ENCODE data around the gene RNASE11.

The RNASE11 gene

GRCh38 chr14:20617138-20618003 lies 29.6 kb upstream of the RNASE11 start:
- TF ChIP-seq EZH2 (IDR thresholded peaks at IDR 0.05) (no peak), FOXP2 (optimal IDR thresholded peaks at IDR 0.05; ENCODE audit: control extremely low read depth, extremely low read length, insufficient read depth) (no peak), POLR2AphosphoS5 (IDR thresholded peaks at IDR 0.05; ENCODE audit: borderline replicate concordance, low read depth, low read length) (no peak)
- no peak overlapping the region for H3K27ac ChIP-seq
- H3K9ac ChIP-seq (ENCODE audit: insufficient read length): no peak overlapping the region
- H3K36me3 ChIP-seq (ENCODE audit: insufficient read depth, low read length): no peaks in the 10 kb centered on the region
- H3K4me3 ChIP-seq: no peak overlapping the region
- DNase-seq (ENCODE audit: low read depth, low spot score): no peak
- no peaks in the 10 kb centered on the region for H3K9me3 ChIP-seq (ENCODE audit: low read depth, low read length)

GRCh38 chr14:20615996-20616395 lies 28.2 kb upstream of the RNASE11 start:
- TF ChIP-seq POLR2AphosphoS5 (IDR thresholded peaks at IDR 0.05; ENCODE audit: borderline replicate concordance, low read depth, low read length) (no peak), FOXP2 (optimal IDR thresholded peaks at IDR 0.05; ENCODE audit: control extremely low read depth, extremely low read length, insufficient read depth) (no peak), EZH2 (IDR thresholded peaks at IDR 0.05) (no peak)
- no peak for DNase-seq (ENCODE audit: low read depth, low spot score)
- Histone ChIP-seq H3K9ac (ENCODE audit: insufficient read length) (no peak overlapping the region), H3K9me3 (ENCODE audit: low read depth, low read length) (no peaks in the 10 kb centered on the region), H3K4me3 (no peak overlapping the region), H3K27ac (no peak overlapping the region), H3K36me3 (ENCODE audit: insufficient read depth, low read length) (no peaks in the 10 kb centered on the region)

- DNase-seq (ENCODE audit: low read depth, low spot score): no peak
- Histone ChIP-seq H3K9ac (ENCODE audit: insufficient read length) (peak overlapping the region; percentile 70), H3K9me3 (ENCODE audit: low read depth, low read length) (no peaks in the 10 kb centered on the region), H3K36me3 (ENCODE audit: insufficient read depth, low read length) (no peaks in the 10 kb centered on the region), H3K27ac (peak overlapping the region; percentile 59; the same call in 1 of the 2 replicates), H3K4me3 (peak overlapping the region; percentile 77)
- TF ChIP-seq EZH2 (IDR thresholded peaks at IDR 0.05): no peak
- no peak for TF ChIP-seq POLR2AphosphoS5 (IDR thresholded peaks at IDR 0.05; ENCODE audit: borderline replicate concordance, low read depth, low read length)
- no peak for TF ChIP-seq FOXP2 (optimal IDR thresholded peaks at IDR 0.05; ENCODE audit: control extremely low read depth, extremely low read length, insufficient read depth)
Observed at GRCh38 chr14:20614038-20614840, 26.4 kb upstream of the RNASE11 start.

- peak overlapping the region; percentile 70 for H3K9ac ChIP-seq (ENCODE audit: insufficient read length)
- peak; percentile 99 for DNase-seq (ENCODE audit: low read depth, low spot score)
- H3K36me3 ChIP-seq (ENCODE audit: insufficient read depth, low read length): no peaks in the 10 kb centered on the region
- no peaks in the 10 kb centered on the region for H3K9me3 ChIP-seq (ENCODE audit: low read depth, low read length)
- H3K27ac ChIP-seq: 0 out of 2 replicates have a peak overlapping the region, but pooled peaks have one; percentile 59
- peak overlapping the region; percentile 77 for H3K4me3 ChIP-seq
- no peak for TF ChIP-seq EZH2 (IDR thresholded peaks at IDR 0.05)
- TF ChIP-seq FOXP2 (optimal IDR thresholded peaks at IDR 0.05; ENCODE audit: control extremely low read depth, extremely low read length, insufficient read depth): no peak
- no peak; the same call in 1 of the 2 replicates for TF ChIP-seq POLR2AphosphoS5 (IDR thresholded peaks at IDR 0.05; ENCODE audit: borderline replicate concordance, low read depth, low read length)
Observed at GRCh38 chr14:20613094-20614037, 25.6 kb upstream of the RNASE11 start.

GRCh38 chr14:20612403-20612802 lies 24.6 kb upstream of the RNASE11 start:
- Histone ChIP-seq H3K36me3 (ENCODE audit: insufficient read depth, low read length) (no peaks in the 10 kb centered on the region), H3K4me3 (peak overlapping the region; percentile 77), H3K27ac (no peak overlapping the region), H3K9me3 (ENCODE audit: low read depth, low read length) (no peaks in the 10 kb centered on the region), H3K9ac (ENCODE audit: insufficient read length) (no peak overlapping the region)
- no peak for TF ChIP-seq EZH2 (IDR thresholded peaks at IDR 0.05)
- TF ChIP-seq POLR2AphosphoS5 (IDR thresholded peaks at IDR 0.05; ENCODE audit: borderline replicate concordance, low read depth, low read length): no peak
- TF ChIP-seq FOXP2 (optimal IDR thresholded peaks at IDR 0.05; ENCODE audit: control extremely low read depth, extremely low read length, insufficient read depth): no peak
- DNase-seq (ENCODE audit: low read depth, low spot score): no peak

- H3K9ac ChIP-seq (ENCODE audit: insufficient read length): no peak overlapping the region
- no peak for DNase-seq (ENCODE audit: low read depth, low spot score)
- H3K9me3 ChIP-seq (ENCODE audit: low read depth, low read length): no peaks in the 10 kb centered on the region
- TF ChIP-seq FOXP2 (optimal IDR thresholded peaks at IDR 0.05; ENCODE audit: control extremely low read depth, extremely low read length, insufficient read depth) (no peak), EZH2 (IDR thresholded peaks at IDR 0.05) (no peak), POLR2AphosphoS5 (IDR thresholded peaks at IDR 0.05; ENCODE audit: borderline replicate concordance, low read depth, low read length) (no peak)
- H3K4me3 ChIP-seq: peak overlapping the region; percentile 97
- H3K36me3 ChIP-seq (ENCODE audit: insufficient read depth, low read length): no peaks in the 10 kb centered on the region
- H3K27ac ChIP-seq: no peak overlapping the region
Observed at GRCh38 chr14:20611277-20611676, 23.5 kb upstream of the RNASE11 start.

GRCh38 chr14:20610002-20610765 lies 22.4 kb upstream of the RNASE11 start:
- Histone ChIP-seq H3K36me3 (ENCODE audit: insufficient read depth, low read length) (no peaks in the 10 kb centered on the region), H3K4me3 (peak overlapping the region; percentile 97), H3K9ac (ENCODE audit: insufficient read length) (peak overlapping the region; percentile 75), H3K9me3 (ENCODE audit: low read depth, low read length) (no peaks in the 10 kb centered on the region), H3K27ac (no peak overlapping the region)
- TF ChIP-seq FOXP2 (optimal IDR thresholded peaks at IDR 0.05; ENCODE audit: control extremely low read depth, extremely low read length, insufficient read depth) (no peak), POLR2AphosphoS5 (IDR thresholded peaks at IDR 0.05; ENCODE audit: borderline replicate concordance, low read depth, low read length) (no peak)
- no peak for DNase-seq (ENCODE audit: low read depth, low spot score)
